ENCODE results near the gene SLC46A1.

GRCh38 chr17:28426081-28426519 lies 20.1 kb upstream of the SLC46A1 start:
- TF ChIP-seq CTCF (optimal IDR thresholded peaks at IDR 0.05 in 1 of 3, IDR thresholded peaks at IDR 0.05 in 1 of 3, conservative IDR thresholded peaks at IDR 0.05 in 1 of 3; ENCODE audit: extremely low read depth in 1 of 3, insufficient read depth in 2 of 3, low read length in 3 of 3): peak; percentile 29 to 55 (median 52)
- TF ChIP-seq EZH2 (IDR thresholded peaks at IDR 0.05; ENCODE audit: low read length): no peak
